Pancreas (tissue), 10 donors: ENCODE results near the gene STARD7. TPM values are rescaled to one million over a fixed set of nuclear protein-coding genes. Genes with fewer than 3 reads are reported as not detected.

ENCODE experiments used
- ATAC-seq, 4 donors: fragments of 200-7000 bp; cut with Tn5 transposase; one replicate each; pipeline versions ENCODE4 v1.8.0 to v1.9.1; 2020; ENCODE audit warnings: mild to moderate bottlenecking in 4 of 4, moderate library complexity in 4 of 4
- DNase-seq, 6 donors: peaks; one replicate each; pipeline ENCODE4 v3.0.0-alpha.2; 2020
- FAIRE-seq: peaks from 2 replicates; lab custom pipeline; 2012; peaks lifted over from hg19 to GRCh38; lab: Jason Lieb, UNC
- H3K27ac ChIP-seq, 4 donors: fragments of 200-600 bp; sonication (generic); 1 replicate in 3 of 4; 2 replicates in 1 of 4; pipeline versions ENCODE4 v1.5.0 to v1.8.0; 2020
- H3K27me3 ChIP-seq, 4 donors: fragments of 200-600 bp; one replicate each; pipeline ENCODE4 v1.8.0; 2021
- H3K36me3 ChIP-seq, 3 donors: fragments of 200-600 bp; sonication (generic) in 1 of 3; one replicate each; pipeline versions ENCODE4 v1.5.0 to v1.8.0; 2020 to 2021
- H3K4me1 ChIP-seq, 3 donors: fragments of 200-600 bp; one replicate each; pipeline ENCODE4 v1.8.0; 2021
- H3K4me3 ChIP-seq, 4 donors: fragments of 200-600 bp; sonication (generic) in 2 of 4; one replicate each; pipeline versions ENCODE4 v1.5.0 to v1.8.0; 2020 to 2021
- H3K9me3 ChIP-seq, 4 donors: fragments of 200-600 bp; one replicate each; pipeline ENCODE4 v1.8.0; 2021
- CTCF ChIP-seq, 4 donors: fragments of 200-600 bp; sonication (generic) in 3 of 4; IDR thresholded peaks; one replicate each; pipeline versions ENCODE4 v1.5.0 to v1.8.0; 2021; ENCODE audit warnings: antibody characterized with exemption in 4 of 4
- WGBS, 2 donors: extraction: QIAGEN DNeasy Blood & Tissue Kit; methylation state at CpG; one replicate each; pipeline ENCODE4 v1.1.7; 2013; 5-methylcytosine and 5-hydroxymethylcytosine counted together
- intact Hi-C, 3 donors: fragments of 100-400 bp; cut with DNase I; formaldehyde crosslinking; loops; one replicate each; pipeline versions ENCODE4 v1.11.1 to v1.14.2; 2022
- polyA plus RNA-seq, 2 donors: library from polyadenylated mRNA; stranded (reverse); fragments of 200-250 nt; gene quantifications; one replicate each; pipeline ENCODE4 v1.2.3, GENCODE V29; 2013
- total RNA-seq, 6 donors: library from RNA; stranded (reverse); fragmentation: NEBNext Ultra II Directional in 4 of 6; extraction: Animal tissue kit (Norgen Biotek cat#: 25700) in 4 of 6; gene quantifications; one replicate each; pipeline versions ENCODE4 v1.2.1 to v1.2.4, GENCODE V29; 2021 to 2023
- donor health status: healthy with polysubstance abuse.
- donor health status: DM: no; HTN: no; CAD: no; lungs with moderate emphysema.
- donor health status: DM: no; HTN: no; CAD: no.
- donor health status: control.
- donor health status: control.
- donor health status: Bipolar disorder and iron deficiency.
- donor health status: DM: yes; HTN: yes; CAD: no.
- donor health status: DM: no; HTN: no; CAD: no.
- donor health status: DM: no; HTN: no; CAD: no.
- donor health status: DM: yes; HTN: yes; CAD: no.

Gene STARD7
- total and polyA plus RNA-seq, 8 donors: 21.7 to 65.1 (median 48.3) TPM

- TF ChIP-seq CTCF (IDR thresholded peaks at IDR 0.05): no peak
These were observed 30.5 kb upstream of the STARD7 start for GRCh38 chr2:96239091-96239490.

GRCh38 chr2:96238266-96238665 is 29.6 kb upstream of the STARD7 start:
- H3K27me3 ChIP-seq: no peaks in the 10 kb centered on the region
- FAIRE-seq (no peak), ATAC-seq (no peak), DNase-seq (no peak)
- 93% methylated on average over 3 of the region's 3 CpGs for WGBS, 2 donors
- no peaks in the 10 kb centered on the region for H3K9me3 ChIP-seq
- intact Hi-C loops: no loop called here
- no peak overlapping the region for H3K27ac ChIP-seq
- no peaks in the 10 kb centered on the region for H3K4me1 ChIP-seq
- no peak overlapping the region for H3K4me3 ChIP-seq
- H3K36me3 ChIP-seq: no peaks in the 10 kb centered on the region
- no peak for TF ChIP-seq CTCF (IDR thresholded peaks at IDR 0.05)

More at GRCh38 chr2:96239091-96239490, 30.5 kb upstream of the STARD7 start:
- DNase-seq (no peak), FAIRE-seq (no peak), ATAC-seq (no peak)
- H3K9me3 ChIP-seq: no peaks in the 10 kb centered on the region
- no peaks in the 10 kb centered on the region for H3K4me1 ChIP-seq
- H3K4me3 ChIP-seq: no peak overlapping the region
- H3K27ac ChIP-seq: no peak overlapping the region
- WGBS, 2 donors: 87 to 93% methylated on average over 3 of the region's 3 CpGs
- no peaks in the 10 kb centered on the region for H3K36me3 ChIP-seq
- intact Hi-C loops: no loop called here
- no peaks in the 10 kb centered on the region for H3K27me3 ChIP-seq

GRCh38 chr2:96236882-96237281 is 28.3 kb upstream of the STARD7 start:
- Histone ChIP-seq H3K27ac (no peak overlapping the region), H3K36me3 (no peaks in the 10 kb centered on the region), H3K9me3 (no peaks in the 10 kb centered on the region), H3K4me1 (no peaks in the 10 kb centered on the region), H3K27me3 (no peaks in the 10 kb centered on the region), H3K4me3 (no peak overlapping the region)
- FAIRE-seq (no peak), ATAC-seq (no peak), DNase-seq (no peak)
- 94 to 97% methylated on average over 1 of the region's 1 CpG for WGBS, 2 donors
- TF ChIP-seq CTCF (IDR thresholded peaks at IDR 0.05): no peak
- intact Hi-C loops: no loop called here

- no peak for ATAC-seq
These were observed 25.3 kb upstream of the STARD7 start for GRCh38 chr2:96233880-96234316.

More at GRCh38 chr2:96233880-96234316, 25.3 kb upstream of the STARD7 start:
- Histone ChIP-seq H3K4me1 (no peaks in the 10 kb centered on the region), H3K4me3 (no peak overlapping the region), H3K36me3 (no peaks in the 10 kb centered on the region), H3K9me3 (no peaks in the 10 kb centered on the region), H3K27ac (no peak overlapping the region), H3K27me3 (no peaks in the 10 kb centered on the region)
- DNase-seq (no peak), FAIRE-seq (no peak)
- no peak for TF ChIP-seq CTCF (IDR thresholded peaks at IDR 0.05)
- intact Hi-C loops: no loop called here
- 90 to 95% methylated on average over 4 of the region's 4 CpGs for WGBS, 2 donors
